Keratinocyte (primary cell): ENCODE measurements around the gene HOXD1.
A peak's percentile ranks its signal among the peaks of the same experiment; 100 is the strongest.

Experiments
- EZH2 ChIP-seq: IDR thresholded peaks from one replicate; pipeline ENCODE4 v1.6.1; 2012; ENCODE audit warnings: inconsistent platforms, mild to moderate bottlenecking, low read length, moderate library complexity
- TF ChIP-seq, protein P1 (sequence below), 3 experiments: IDR thresholded peaks in 1 of 3; conservative IDR thresholded peaks in 1 of 3; optimal IDR thresholded peaks in 1 of 3; 2 replicates in 2 of 3; 3 replicates in 1 of 3; pipeline versions ENCODE3 to v1.5.1; 2011; ENCODE audit warnings: low read length in 3 of 3, mild to moderate bottlenecking in 3 of 3, moderate library complexity in 2 of 3, control low read depth in 1 of 3, inconsistent platforms in 1 of 3; ENCODE audit not compliant: insufficient read depth in 2 of 3; ENCODE audit errors: extremely low read depth in 1 of 3

GRCh38 chr2:176151442-176152287 is 36.8 kb upstream of the HOXD1 start, which contains the start of gene HOXD4:
- TF ChIP-seq, protein P1, sequence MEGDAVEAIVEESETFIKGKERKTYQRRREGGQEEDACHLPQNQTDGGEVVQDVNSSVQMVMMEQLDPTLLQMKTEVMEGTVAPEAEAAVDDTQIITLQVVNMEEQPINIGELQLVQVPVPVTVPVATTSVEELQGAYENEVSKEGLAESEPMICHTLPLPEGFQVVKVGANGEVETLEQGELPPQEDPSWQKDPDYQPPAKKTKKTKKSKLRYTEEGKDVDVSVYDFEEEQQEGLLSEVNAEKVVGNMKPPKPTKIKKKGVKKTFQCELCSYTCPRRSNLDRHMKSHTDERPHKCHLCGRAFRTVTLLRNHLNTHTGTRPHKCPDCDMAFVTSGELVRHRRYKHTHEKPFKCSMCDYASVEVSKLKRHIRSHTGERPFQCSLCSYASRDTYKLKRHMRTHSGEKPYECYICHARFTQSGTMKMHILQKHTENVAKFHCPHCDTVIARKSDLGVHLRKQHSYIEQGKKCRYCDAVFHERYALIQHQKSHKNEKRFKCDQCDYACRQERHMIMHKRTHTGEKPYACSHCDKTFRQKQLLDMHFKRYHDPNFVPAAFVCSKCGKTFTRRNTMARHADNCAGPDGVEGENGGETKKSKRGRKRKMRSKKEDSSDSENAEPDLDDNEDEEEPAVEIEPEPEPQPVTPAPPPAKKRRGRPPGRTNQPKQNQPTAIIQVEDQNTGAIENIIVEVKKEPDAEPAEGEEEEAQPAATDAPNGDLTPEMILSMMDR (optimal IDR thresholded peaks at IDR 0.05 in 1 of 3, IDR thresholded peaks at IDR 0.05 in 1 of 3, conservative IDR thresholded peaks at IDR 0.05 in 1 of 3; ENCODE audit: extremely low read depth in 1 of 3, insufficient read depth in 2 of 3, low read length in 3 of 3) = no peak
- peak; percentile 66 for TF ChIP-seq EZH2
